Nephron progenitor cell (in vitro differentiated cells): ENCODE data around the gene PLBD1.

ENCODE experiments used
- DNase-seq: peaks from one replicate; pipeline ENCODE4 v3.0.0; 2021
- H3K27ac Mint-ChIP-seq: 2 replicates; pipeline ENCODE4 v1.8.0; 2021; ENCODE audit warnings: mild to moderate bottlenecking, moderate library complexity, mixed read lengths
- H3K27me3 Mint-ChIP-seq: 2 replicates; pipeline ENCODE4 v1.8.0; 2021; ENCODE audit warnings: mild to moderate bottlenecking, low read depth, mixed read lengths; ENCODE audit not compliant: poor library complexity
- H3K36me3 Mint-ChIP-seq: 2 replicates; pipeline ENCODE4 v1.8.0; 2021; ENCODE audit warnings: low read depth, mixed read lengths
- H3K4me1 Mint-ChIP-seq: 2 replicates; pipeline ENCODE4 v1.8.0; 2021; ENCODE audit warnings: mixed read lengths
- H3K4me3 Mint-ChIP-seq: 2 replicates; pipeline ENCODE4 v1.8.0; 2021; ENCODE audit warnings: mild to moderate bottlenecking, moderate library complexity, mixed read lengths
- H3K9me3 Mint-ChIP-seq: 2 replicates; pipeline ENCODE4 v1.8.0; 2021; ENCODE audit warnings: mild to moderate bottlenecking, moderate library complexity, mixed read lengths
- TF ChIP-seq, protein P1 (sequence below): fragments of 200-600 bp; sonication (generic); IDR thresholded peaks from 2 replicates; pipeline ENCODE4 v1.5.0; 2021; ENCODE audit warnings: antibody characterized with exemption

PLBD1 gene

GRCh38 chr12:14591719-14592118 lies 24.0 kb upstream of the PLBD1 start:
- no peaks in the 10 kb centered on the region for H3K36me3 Mint-ChIP-seq
- no peaks in the 10 kb centered on the region for H3K4me1 Mint-ChIP-seq
- no peak for DNase-seq
- no peak overlapping the region for H3K4me3 Mint-ChIP-seq
- TF ChIP-seq, protein P1, sequence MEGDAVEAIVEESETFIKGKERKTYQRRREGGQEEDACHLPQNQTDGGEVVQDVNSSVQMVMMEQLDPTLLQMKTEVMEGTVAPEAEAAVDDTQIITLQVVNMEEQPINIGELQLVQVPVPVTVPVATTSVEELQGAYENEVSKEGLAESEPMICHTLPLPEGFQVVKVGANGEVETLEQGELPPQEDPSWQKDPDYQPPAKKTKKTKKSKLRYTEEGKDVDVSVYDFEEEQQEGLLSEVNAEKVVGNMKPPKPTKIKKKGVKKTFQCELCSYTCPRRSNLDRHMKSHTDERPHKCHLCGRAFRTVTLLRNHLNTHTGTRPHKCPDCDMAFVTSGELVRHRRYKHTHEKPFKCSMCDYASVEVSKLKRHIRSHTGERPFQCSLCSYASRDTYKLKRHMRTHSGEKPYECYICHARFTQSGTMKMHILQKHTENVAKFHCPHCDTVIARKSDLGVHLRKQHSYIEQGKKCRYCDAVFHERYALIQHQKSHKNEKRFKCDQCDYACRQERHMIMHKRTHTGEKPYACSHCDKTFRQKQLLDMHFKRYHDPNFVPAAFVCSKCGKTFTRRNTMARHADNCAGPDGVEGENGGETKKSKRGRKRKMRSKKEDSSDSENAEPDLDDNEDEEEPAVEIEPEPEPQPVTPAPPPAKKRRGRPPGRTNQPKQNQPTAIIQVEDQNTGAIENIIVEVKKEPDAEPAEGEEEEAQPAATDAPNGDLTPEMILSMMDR: no peak
- H3K27ac Mint-ChIP-seq: no peak overlapping the region
- peaks cover 21% of the 10 kb centered on the region for H3K9me3 Mint-ChIP-seq
- H3K27me3 Mint-ChIP-seq: no peaks in the 10 kb centered on the region

- Mint-ChIP-seq H3K36me3 (no peaks in the 10 kb centered on the region), H3K4me1 (no peaks in the 10 kb centered on the region), H3K9me3 (no peaks in the 10 kb centered on the region), H3K27me3 (no peaks in the 10 kb centered on the region), H3K4me3 (no peak overlapping the region), H3K27ac (no peak overlapping the region)
- TF ChIP-seq, protein P1: no peak
- DNase-seq: no peak
Measured at GRCh38 chr12:14589169-14590004, 21.7 kb upstream of the PLBD1 start.

- no peak for DNase-seq
- Mint-ChIP-seq H3K9me3 (no peaks in the 10 kb centered on the region), H3K27me3 (no peaks in the 10 kb centered on the region), H3K27ac (no peak overlapping the region), H3K4me3 (no peak overlapping the region), H3K4me1 (no peaks in the 10 kb centered on the region), H3K36me3 (no peaks in the 10 kb centered on the region)
- TF ChIP-seq, protein P1: no peak
Measured at GRCh38 chr12:14588571-14588970, 20.9 kb upstream of the PLBD1 start.

- no peak for DNase-seq
- Mint-ChIP-seq H3K36me3 (no peaks in the 10 kb centered on the region), H3K27me3 (peaks cover 5% of the 10 kb centered on the region), H3K27ac (no peak overlapping the region), H3K4me3 (no peak overlapping the region), H3K4me1 (peaks cover 9% of the 10 kb centered on the region), H3K9me3 (no peaks in the 10 kb centered on the region)
- TF ChIP-seq, protein P1: no peak
Measured at GRCh38 chr12:14578646-14579045, 11.0 kb upstream of the PLBD1 start.

DNA sequence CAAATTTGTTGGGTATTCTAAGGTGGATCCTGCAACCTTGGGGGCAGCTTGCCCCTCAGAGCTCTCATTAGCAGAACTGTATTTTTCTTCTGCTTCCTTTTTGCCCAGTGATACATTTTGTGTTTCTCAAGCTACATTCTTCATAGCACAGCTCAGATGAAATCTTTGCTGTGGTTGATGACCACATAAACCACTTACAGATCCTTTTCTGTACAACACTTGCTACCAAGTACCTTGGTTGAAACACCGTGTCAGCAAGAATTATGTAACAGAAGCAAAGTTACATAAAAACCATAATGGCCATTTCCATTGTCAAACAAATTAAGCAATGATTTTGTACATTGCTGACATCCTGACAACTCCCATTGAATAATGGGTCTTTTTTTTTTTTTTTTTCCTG lies 9.7 kb upstream of the PLBD1 start:
- peaks cover 9% of the 10 kb centered on the region for H3K4me1 Mint-ChIP-seq
- peaks cover 5% of the 10 kb centered on the region for H3K27me3 Mint-ChIP-seq
- H3K27ac Mint-ChIP-seq: no peak overlapping the region
- no peak for DNase-seq
- H3K4me3 Mint-ChIP-seq: no peak overlapping the region
- TF ChIP-seq, protein P1: no peak
- H3K9me3 Mint-ChIP-seq: no peaks in the 10 kb centered on the region
- H3K36me3 Mint-ChIP-seq: no peaks in the 10 kb centered on the region

GRCh38 chr12:14576896-14577295 lies 9.2 kb upstream of the PLBD1 start:
- DNase-seq: no peak
- Mint-ChIP-seq H3K9me3 (no peaks in the 10 kb centered on the region), H3K27ac (no peak overlapping the region), H3K36me3 (no peaks in the 10 kb centered on the region), H3K27me3 (peaks cover 5% of the 10 kb centered on the region), H3K4me1 (peaks cover 9% of the 10 kb centered on the region), H3K4me3 (no peak overlapping the region)
- TF ChIP-seq, protein P1: no peak
